HG03342 (cell line): ENCODE measurements around the gene TAB3.

Source experiments
- ATAC-seq: cut with Tn5 transposase; IDR thresholded peaks from one replicate; pipeline ENCODE4 v1.9.1; 2021; ENCODE audit warnings: mild to moderate bottlenecking, moderate library complexity; ENCODE audit not compliant: unreplicated experiment

Gene TAB3

GRCh38 chrX:30779453-30780030, 109.5 kb downstream of the TAB3 start:
- no peak for ATAC-seq

- no peak for ATAC-seq
Observed at GRCh38 chrX:30777575-30777974, 111.5 kb downstream of the TAB3 start.
